H9 (cell line): ENCODE results near the gene SMC1B. TPM values are rescaled to one million over a fixed set of nuclear protein-coding genes. Genes with fewer than 3 reads are reported as not detected.

ENCODE experiments used
- DNase-seq: peaks from one replicate; pipeline ENCODE4 v3.0.0-alpha.2; 2017
- H2AFZ ChIP-seq: one replicate; pipeline ENCODE4 v1.6.1; 2013; ENCODE audit warnings: mild to moderate bottlenecking, low read length, control low read depth, moderate library complexity
- H2AK5ac ChIP-seq: 2 replicates; pipeline ENCODE4 v1.6.1; 2013; ENCODE audit warnings: low read length, control low read depth, mixed read lengths; ENCODE audit not compliant: insufficient read length
- H2BK120ac ChIP-seq: one replicate; pipeline ENCODE4 v1.6.1; 2013; ENCODE audit warnings: low read depth, mild to moderate bottlenecking, low read length, control low read depth, inconsistent platforms; ENCODE audit not compliant: poor library complexity, severe bottlenecking
- H2BK12ac ChIP-seq: 2 replicates; pipeline ENCODE4 v1.6.1; 2013; ENCODE audit warnings: low read length, control low read depth, mixed read lengths, low read depth; ENCODE audit not compliant: insufficient read length
- H2BK15ac ChIP-seq: 2 replicates; pipeline ENCODE4 v1.6.1; 2013; ENCODE audit warnings: low read depth, low read length, control low read depth
- H2BK20ac ChIP-seq: one replicate; pipeline ENCODE4 v1.6.1; 2013; ENCODE audit warnings: low read depth, mild to moderate bottlenecking, low read length, control low read depth, inconsistent platforms; ENCODE audit not compliant: poor library complexity, severe bottlenecking
- H2BK5ac ChIP-seq: 2 replicates; pipeline ENCODE4 v1.6.1; 2013; ENCODE audit warnings: low read length, control low read depth, mixed read lengths; ENCODE audit not compliant: insufficient read length
- H3K14ac ChIP-seq: 2 replicates; pipeline ENCODE4 v1.6.1; 2013; ENCODE audit warnings: low read length, control low read depth; ENCODE audit not compliant: insufficient read depth
- H3K18ac ChIP-seq: 2 replicates; pipeline ENCODE4 v1.6.1; 2013; ENCODE audit warnings: low read depth, mild to moderate bottlenecking, mixed read lengths, low read length, control low read depth; ENCODE audit not compliant: insufficient read length
- H3K23ac ChIP-seq: 2 replicates; pipeline ENCODE4 v1.6.1; 2013; ENCODE audit warnings: low read length, control low read depth, mixed read lengths, low read depth; ENCODE audit not compliant: insufficient read length
- H3K23me2 ChIP-seq: 2 replicates; pipeline ENCODE4 v1.6.1; 2013; ENCODE audit warnings: low read depth, mild to moderate bottlenecking, mixed read lengths, low read length, control low read depth; ENCODE audit not compliant: insufficient read length, poor library complexity, severe bottlenecking
- H3K27ac ChIP-seq: 2 replicates; pipeline ENCODE4 v1.5.1; 2013; ENCODE audit warnings: low read length, control low read depth, mixed read lengths, low read depth; ENCODE audit not compliant: insufficient read length
- H3K27me3 ChIP-seq: 2 replicates; pipeline ENCODE4 v1.6.1; 2013; ENCODE audit warnings: low read length, control low read depth, inconsistent platforms; ENCODE audit not compliant: insufficient read depth
- H3K4ac ChIP-seq: 2 replicates; pipeline ENCODE4 v1.6.1; 2013; ENCODE audit warnings: low read depth, mild to moderate bottlenecking, control low read depth, inconsistent platforms, low read length, moderate library complexity
- H3K4me1 ChIP-seq: 2 replicates; pipeline ENCODE4 v1.6.1; 2013; ENCODE audit warnings: low read length, control low read depth, inconsistent platforms; ENCODE audit not compliant: insufficient read depth
- H3K4me2 ChIP-seq: 2 replicates; pipeline ENCODE4 v1.6.1; 2013; ENCODE audit warnings: low read length, control low read depth, mixed read lengths; ENCODE audit not compliant: insufficient read length, insufficient read depth
- H3K56ac ChIP-seq: 2 replicates; pipeline ENCODE4 v1.6.1; 2013; ENCODE audit warnings: low read depth, mild to moderate bottlenecking, mixed read lengths, low read length, control low read depth; ENCODE audit not compliant: insufficient read length
- H3K79me1 ChIP-seq: 2 replicates; pipeline ENCODE4 v1.6.1; 2013; ENCODE audit warnings: low read depth, mild to moderate bottlenecking, moderate library complexity, low read length, control low read depth, inconsistent platforms; ENCODE audit not compliant: insufficient read depth, poor library complexity, severe bottlenecking
- H3K79me2 ChIP-seq: 2 replicates; pipeline ENCODE4 v1.6.1; 2013; ENCODE audit warnings: low read length, control low read depth, inconsistent platforms; ENCODE audit not compliant: insufficient read depth
- H3K9ac ChIP-seq: 2 replicates; pipeline ENCODE4 v1.6.1; 2013; ENCODE audit warnings: low read length, control low read depth, mixed read lengths; ENCODE audit not compliant: insufficient read length; ENCODE audit errors: extremely low read depth
- H3K9me3 ChIP-seq: one replicate; pipeline ENCODE4 v1.6.1; 2013; ENCODE audit warnings: low read depth, low read length, inconsistent platforms; ENCODE audit not compliant: control insufficient read depth
- H3T11ph ChIP-seq: one replicate; pipeline ENCODE4 v1.6.1; 2013; ENCODE audit warnings: mild to moderate bottlenecking, low read length, control low read depth, inconsistent platforms
- H4K20me1 ChIP-seq: one replicate; pipeline ENCODE4 v1.6.1; 2013; ENCODE audit not compliant: control insufficient read depth, insufficient read length, insufficient read depth
- H4K5ac ChIP-seq: 2 replicates; pipeline ENCODE4 v1.6.1; 2013; ENCODE audit warnings: low read depth, mild to moderate bottlenecking, mixed read lengths, low read length, control low read depth; ENCODE audit not compliant: insufficient read length
- H4K8ac ChIP-seq: replicated peaks from 2 replicates; pipeline ENCODE4 v1.6.1; 2013; ENCODE audit warnings: low read length, control low read depth, mixed read lengths, low read depth; ENCODE audit not compliant: insufficient read length
- H4K91ac ChIP-seq: 2 replicates; pipeline ENCODE4 v1.6.1; 2013; ENCODE audit warnings: low read depth, mild to moderate bottlenecking, moderate library complexity, mixed read lengths, low read length, control low read depth; ENCODE audit not compliant: insufficient read length
- H3K27ac Mint-ChIP-seq, 3 experiments: 2 replicates in 2 of 3; 3 replicates in 1 of 3; pipeline ENCODE4 v1.8.0; 2020 to 2021; ENCODE audit warnings: mixed read lengths in 3 of 3, mild to moderate bottlenecking in 1 of 3, moderate library complexity in 1 of 3
- H3K27me3 Mint-ChIP-seq: 2 replicates; pipeline ENCODE4 v1.8.0; 2021; ENCODE audit warnings: low read depth, mild to moderate bottlenecking, moderate library complexity, mixed read lengths
- H3K36me3 Mint-ChIP-seq, 3 experiments: 2 replicates in 2 of 3; 3 replicates in 1 of 3; pipeline ENCODE4 v1.8.0; 2020 to 2021; ENCODE audit warnings: low read depth in 3 of 3, mixed read lengths in 3 of 3; ENCODE audit not compliant: insufficient read depth in 1 of 3
- H3K4me1 Mint-ChIP-seq, 2 experiments: 2 replicates each; pipeline ENCODE4 v1.8.0; 2020; ENCODE audit warnings: mixed read lengths in 2 of 2
- H3K4me3 Mint-ChIP-seq, 2 experiments: 2 replicates in 1 of 2; 3 replicates in 1 of 2; pipeline ENCODE4 v1.8.0; 2020 to 2021; ENCODE audit warnings: mild to moderate bottlenecking in 2 of 2, mixed read lengths in 2 of 2, moderate library complexity in 1 of 2
- H3K9me3 Mint-ChIP-seq, 2 experiments: 2 replicates in 1 of 2; 3 replicates in 1 of 2; pipeline ENCODE4 v1.8.0; 2020; ENCODE audit warnings: mild to moderate bottlenecking in 2 of 2, mixed read lengths in 2 of 2, moderate library complexity in 1 of 2
- CTCF ChIP-seq: fragments of 200-600 bp; sonication (generic); conservative IDR thresholded peaks from 3 replicates; pipeline ENCODE4 v1.8.0; 2021; ENCODE audit warnings: antibody characterized with exemption, mild to moderate bottlenecking
- WGBS: extraction: QIAGEN DNeasy Blood & Tissue Kit; methylation state at CpG from one replicate; pipeline ENCODE4 v1.1.7; 2013; ENCODE audit warnings: missing lambda C conversion rate, low lambda C conversion rate, mixed read lengths; ENCODE audit not compliant: insufficient read length; ENCODE audit errors: extremely low coverage; 5-methylcytosine and 5-hydroxymethylcytosine counted together
- total RNA-seq: library from RNA; stranded (reverse); gene quantifications from 2 replicates; pipeline ENCODE4 v1.2.1, GENCODE V29; 2021

SMC1B gene
- total RNA-seq, 1 experiment from 2014 or later, result not detected

- Mint-ChIP-seq H3K36me3 (peaks cover 4 to 7% (median 6%) of the 10 kb centered on the region in 3 experiments; a peak in 3 of 7 replicates), H3K4me3 (peak overlapping the region; percentile 63 to 79), H3K27me3 (peaks cover 9% of the 10 kb centered on the region), H3K9me3 (no peaks in the 10 kb centered on the region), H3K27ac (peak overlapping the region; percentile 30 to 96 (median 62)), H3K4me1 (peaks cover 29 to 35% of the 10 kb centered on the region in 2 experiments)
- Histone ChIP-seq H3K9ac (peak overlapping the region; percentile 36), H3T11ph (no peak overlapping the region), H3K27ac (no peak overlapping the region), H3K14ac (peak overlapping the region; percentile 62; the same call in 1 of the 2 replicates), H3K79me2 (no peaks in the 10 kb centered on the region; the same call in 1 of the 2 replicates), H4K5ac (no peak overlapping the region), H4K91ac (no peak overlapping the region), H3K4me1 (peaks cover 4% of the 10 kb centered on the region; the same call in 1 of the 2 replicates), H2BK5ac (no peak overlapping the region), H3K4ac (no peak overlapping the region), H2BK12ac (no peak overlapping the region), H2BK120ac (no peak overlapping the region), H3K23ac (no peak overlapping the region), H2BK20ac (no peak overlapping the region), H2AFZ (no peak overlapping the region), H4K20me1 (no peaks in the 10 kb centered on the region), H2BK15ac (no peak overlapping the region), H3K23me2 (peaks cover 13% of the 10 kb centered on the region), H4K8ac (no peak overlapping the region), H3K9me3 (no peaks in the 10 kb centered on the region), H3K4me2 (peak overlapping the region; percentile 63), H3K79me1 (no peaks in the 10 kb centered on the region), H3K18ac (peak overlapping the region; percentile 59), H2AK5ac (no peak overlapping the region), H3K27me3 (no peaks in the 10 kb centered on the region), H3K56ac (no peak overlapping the region)
- WGBS, result no CpG with 5 or more reads among the region's 25 CpGs
- DNase-seq, result no peak
- no peak for TF ChIP-seq CTCF
These were observed 104.4 kb downstream of the SMC1B start for GRCh38 chr22:45308957-45309421.
